Prostate gland (tissue), 2 donors: ENCODE results near the gene SBF2. TPM values are rescaled to one million over a fixed set of nuclear protein-coding genes. Genes with fewer than 3 reads are reported as not detected.

Experiments
- DNase-seq: peaks from one replicate; pipeline ENCODE4 v3.0.0-alpha.2; 2019; ENCODE audit warnings: low spot score
- H3K27ac ChIP-seq, 2 donors: fragments of 200-600 bp; sonication (generic); 2 replicates each; pipeline ENCODE4 v1.5.1; 2017 to 2019
- H3K27me3 ChIP-seq: fragments of 200-600 bp; sonication (generic); replicated peaks from 2 replicates; pipeline ENCODE4 v1.5.1; 2019; ENCODE audit not compliant: insufficient read depth
- H3K36me3 ChIP-seq, 2 donors: fragments of 200-600 bp; sonication (generic); 1 replicate in 1 of 2; 2 replicates in 1 of 2; pipeline versions ENCODE4 v1.5.1 to v1.8.1; 2017 to 2019
- H3K4me1 ChIP-seq: fragments of 200-600 bp; sonication (generic); replicated peaks from 2 replicates; pipeline ENCODE4 v1.5.1; 2019
- H3K4me3 ChIP-seq, 2 donors: fragments of 200-600 bp; sonication (generic); 2 replicates each; pipeline ENCODE4 v1.5.1; 2017 to 2019
- H3K9me3 ChIP-seq: fragments of 200-600 bp; sonication (generic); 2 replicates; pipeline ENCODE4 v1.5.1; 2017
- CTCF ChIP-seq, 4 experiments: fragments of 200-600 bp in 2 of 4; fragments of 450-650 bp in 2 of 4; sonication (generic) in 2 of 4; IDR thresholded peaks; 1 replicate in 3 of 4; 2 replicates in 1 of 4; pipeline ENCODE4 v1.5.1; 2016 to 2019; ENCODE audit warnings: antibody characterized with exemption in 4 of 4, mild to moderate bottlenecking in 2 of 4, moderate library complexity in 2 of 4
- POLR2A ChIP-seq: fragments of 450-650 bp; IDR thresholded peaks from one replicate; pipeline ENCODE4 v1.6.1; 2016; ENCODE audit warnings: antibody characterized with exemption, mild to moderate bottlenecking
- POLR2AphosphoS5 ChIP-seq: sonication (generic); formaldehyde crosslinking; IDR thresholded peaks from one replicate; pipeline ENCODE4 v1.6.1; 2017; ENCODE audit warnings: antibody characterized with exemption
- WGBS: methylation state at CpG from one replicate; pipeline ENCODE4 v1.1.5; 2018; 5-methylcytosine and 5-hydroxymethylcytosine counted together
- intact Hi-C: fragments of 100-400 bp; cut with DNase I; formaldehyde crosslinking; loops from one replicate; pipeline ENCODE4 v1.14.2; 2022
- total RNA-seq, 2 donors: library from RNA; depleted of rRNA; stranded (reverse); fragments of >200 nt; gene quantifications; one replicate each; pipeline ENCODE4 v1.1.0, GENCODE V29; 2016

SBF2 gene
- total RNA-seq, 2 donors from 2014 or later, result 35.9 to 56.7 TPM

DNA sequence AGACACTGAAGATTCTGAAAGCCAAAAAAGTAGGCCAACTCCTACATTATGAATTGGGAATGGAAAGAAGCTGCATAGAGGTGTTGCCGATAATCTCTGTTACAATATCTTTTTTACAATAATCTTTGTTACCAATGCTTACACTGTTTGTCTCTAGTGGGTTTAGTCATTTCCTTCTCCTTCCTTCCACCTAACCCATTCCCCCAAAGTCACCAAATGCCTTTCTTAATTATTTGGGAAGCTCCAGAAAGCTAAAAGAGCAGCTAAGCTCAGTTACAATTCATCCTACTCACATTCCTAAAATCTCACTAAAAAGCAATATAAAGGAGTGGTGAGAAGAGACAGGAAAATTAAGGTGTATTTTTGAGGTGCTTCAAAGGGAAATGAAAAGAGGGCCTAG, 316.5 kb downstream of the SBF2 start:
- no peak for DNase-seq
- Histone ChIP-seq H3K27me3 (no peaks in the 10 kb centered on the region), H3K4me1 (no peaks in the 10 kb centered on the region), H3K4me3 (no peak overlapping the region), H3K9me3 (no peaks in the 10 kb centered on the region), H3K36me3 (no peaks in the 10 kb centered on the region), H3K27ac (no peak overlapping the region)
- TF ChIP-seq POLR2A, result no peak
- TF ChIP-seq POLR2AphosphoS5, result no peak
- no peak for TF ChIP-seq CTCF (IDR thresholded peaks at IDR 0.05)
- intact Hi-C loops, result loop anchor here (10.0 kb wide), 2 partner anchors 113 to 327 kb away; partner anchors contain the start of gene ADM
- 93% methylated on average over 1 of the region's 1 CpG for WGBS

GRCh38 chr11:9974375-9974774, 319.6 kb downstream of the SBF2 start:
- Histone ChIP-seq H3K9me3 (no peaks in the 10 kb centered on the region), H3K4me3 (no peak overlapping the region), H3K4me1 (no peaks in the 10 kb centered on the region), H3K27me3 (no peaks in the 10 kb centered on the region), H3K36me3 (no peaks in the 10 kb centered on the region), H3K27ac (no peak overlapping the region)
- intact Hi-C loops, result loop anchor here (10.0 kb wide), 2 partner anchors 110 to 330 kb away; partner anchors contain the start of gene ADM
- DNase-seq, result no peak
- TF ChIP-seq CTCF (IDR thresholded peaks at IDR 0.05), result no peak
- TF ChIP-seq POLR2A, result no peak
- no peak for TF ChIP-seq POLR2AphosphoS5
- 94% methylated on average over 8 of the region's 8 CpGs for WGBS

DNA sequence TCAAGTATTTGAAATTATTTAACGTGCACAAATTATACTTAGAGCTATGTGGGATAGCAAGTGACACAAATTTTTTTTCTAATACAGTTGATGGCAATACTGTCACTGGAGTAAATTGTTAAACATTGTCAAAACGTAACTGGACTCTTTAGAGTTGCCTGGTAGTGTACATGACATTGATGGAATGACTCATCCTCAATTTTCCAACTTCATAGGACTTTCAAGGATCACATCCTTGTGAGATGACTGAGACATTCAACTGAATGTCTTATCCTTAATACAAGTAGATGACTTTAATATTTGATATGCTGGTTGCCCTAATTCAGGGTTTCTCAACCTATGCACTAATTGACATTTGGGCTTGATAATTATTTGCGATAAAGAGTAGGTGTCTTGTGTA, 320.1 kb downstream of the SBF2 start:
- Histone ChIP-seq H3K4me1 (no peaks in the 10 kb centered on the region), H3K4me3 (no peak overlapping the region), H3K27ac (no peak overlapping the region), H3K36me3 (no peaks in the 10 kb centered on the region), H3K27me3 (no peaks in the 10 kb centered on the region), H3K9me3 (no peaks in the 10 kb centered on the region)
- TF ChIP-seq CTCF (IDR thresholded peaks at IDR 0.05), result no peak
- TF ChIP-seq POLR2A, result no peak
- no peak for TF ChIP-seq POLR2AphosphoS5
- 87% methylated on average over 3 of the region's 3 CpGs for WGBS
- intact Hi-C loops, result loop anchor here (10.0 kb wide), 2 partner anchors 109 to 331 kb away; partner anchors contain the start of gene ADM
- no peak for DNase-seq

DNA sequence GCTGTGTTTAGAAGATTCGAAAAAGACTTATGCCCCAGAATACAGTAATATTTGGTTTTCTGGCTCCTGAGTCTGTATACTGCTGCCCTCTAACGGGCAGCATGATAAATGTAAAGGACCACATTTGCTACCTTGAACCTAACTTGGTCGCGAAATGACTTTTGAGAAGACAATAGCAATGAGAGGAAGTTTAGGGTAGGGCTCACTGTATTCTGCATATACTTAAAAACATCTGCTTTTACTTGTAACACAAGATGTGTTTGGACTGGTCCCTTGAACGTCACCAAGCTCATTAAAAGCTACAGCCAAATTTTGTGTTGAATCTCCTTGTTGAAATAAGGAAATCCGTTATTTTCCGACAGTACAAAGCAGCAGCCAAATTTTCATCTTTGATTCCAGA, 321.0 kb downstream of the SBF2 start:
- DNase-seq, result peak; percentile 38
- intact Hi-C loops, result loop anchor here (1.0 to 10.0 kb wide), 3 partner anchors 108 to 332 kb away; partner anchors contain the start of gene ADM
- WGBS, result 14% methylated on average over 7 of the region's 7 CpGs

More for the DNA sequence above, 321.0 kb downstream of the SBF2 start:
- TF ChIP-seq POLR2A (no peak), POLR2AphosphoS5 (peak; percentile 58), CTCF (IDR thresholded peaks at IDR 0.05) (peak; percentile 23 to 86 (median 68))
- Histone ChIP-seq H3K27me3 (no peaks in the 10 kb centered on the region), H3K4me1 (no peaks in the 10 kb centered on the region), H3K27ac (no peak overlapping the region), H3K4me3 (no peak overlapping the region), H3K36me3 (no peaks in the 10 kb centered on the region), H3K9me3 (no peaks in the 10 kb centered on the region)
